ENCODE measurements around the gene ANGPTL5. TPM values are rescaled to one million over a fixed set of nuclear protein-coding genes. Genes with fewer than 3 reads are reported as not detected.

Gene ANGPTL5
- total RNA-seq, 1 experiment from 2014 or later: not detected

- in situ Hi-C loops (cut with HindIII; ENCODE audit: low pct_unique_long_range_greater_than_20kb, low sequenced_read_pairs): no loop called here
- Histone ChIP-seq H3K9me3 (ENCODE audit: control insufficient read depth, insufficient read depth, low read depth, low read length) (no peaks in the 10 kb centered on the region), H3K4me1 (ENCODE audit: control insufficient read depth, insufficient read depth, low read length) (no peaks in the 10 kb centered on the region), H3K27me3 (ENCODE audit: control insufficient read depth, insufficient read depth, low read length) (no peaks in the 10 kb centered on the region), H3K36me3 (ENCODE audit: control insufficient read depth, insufficient read depth, low read length) (no peaks in the 10 kb centered on the region), H3K27ac (ENCODE audit: low read length) (no peak overlapping the region), H3K4me3 (ENCODE audit: low read depth in 2 of 2, low read length in 2 of 2) (no peak overlapping the region)
- ChIA-PET CTCF (interaction anchor here (0.5 kb wide), 1 partner anchor 1274 kb away, joined by 4 read pairs; no protein-coding TSS in a partner anchor), POLR2A (no interaction called here)
- BruUV-seq (replicated peaks): no TSS peak
- intact Hi-C loops (cut with micrococcal nuclease; ENCODE audit: unreplicated experiment): no loop called here
- ATAC-seq: no peak
- DNase-seq (ENCODE audit: low read depth, low spot score): no peak
- TF ChIP-seq TCF7L2 (IDR thresholded peaks at IDR 0.05; ENCODE audit: low read depth, low read length) (no peak), REST (IDR thresholded peaks at IDR 0.05; ENCODE audit: insufficient read depth in 1 of 2, low read depth in 2 of 2, low read length in 1 of 2) (no peak), POLR2AphosphoS5 (IDR thresholded peaks at IDR 0.05; ENCODE audit: low read depth, low read length) (no peak), CTCF (IDR thresholded peaks at IDR 0.05) (no peak)
Measured at GRCh38 chr11:101955701-101956100, 39.4 kb upstream of the ANGPTL5 start.

- Histone ChIP-seq H3K27me3 (ENCODE audit: control insufficient read depth, insufficient read depth, low read length) (no peaks in the 10 kb centered on the region), H3K4me3 (ENCODE audit: low read depth in 2 of 2, low read length in 2 of 2) (no peak overlapping the region), H3K36me3 (ENCODE audit: control insufficient read depth, insufficient read depth, low read length) (no peaks in the 10 kb centered on the region), H3K27ac (ENCODE audit: low read length) (no peak overlapping the region), H3K9me3 (ENCODE audit: control insufficient read depth, insufficient read depth, low read depth, low read length) (no peaks in the 10 kb centered on the region), H3K4me1 (ENCODE audit: control insufficient read depth, insufficient read depth, low read length) (no peaks in the 10 kb centered on the region)
- no TSS peak for BruUV-seq (replicated peaks)
- CTCF ChIA-PET: interaction anchor here (0.5 kb wide), 1 partner anchor 1274 kb away, joined by 4 read pairs; no protein-coding TSS in a partner anchor
- intact Hi-C loops (cut with micrococcal nuclease; ENCODE audit: unreplicated experiment) (no loop called here), in situ Hi-C loops (cut with HindIII; ENCODE audit: low pct_unique_long_range_greater_than_20kb, low sequenced_read_pairs) (no loop called here)
- no peak for ATAC-seq
- no peak for DNase-seq (ENCODE audit: low read depth, low spot score)
- no peak for TF ChIP-seq POLR2AphosphoS5 (IDR thresholded peaks at IDR 0.05; ENCODE audit: low read depth, low read length)
- TF ChIP-seq CTCF (IDR thresholded peaks at IDR 0.05): no peak
- TF ChIP-seq SIN3A (IDR thresholded peaks at IDR 0.05; ENCODE audit: borderline replicate concordance, insufficient read depth, low read depth, low read length): no peak
- TF ChIP-seq TCF7L2 (IDR thresholded peaks at IDR 0.05; ENCODE audit: low read depth, low read length): no peak
- TF ChIP-seq REST (IDR thresholded peaks at IDR 0.05; ENCODE audit: insufficient read depth in 1 of 2, low read depth in 2 of 2, low read length in 1 of 2): no peak
- POLR2A ChIA-PET: no interaction called here
Measured at GRCh38 chr11:101955278-101955677, 39.0 kb upstream of the ANGPTL5 start.
